ENCODE measurements around the gene GZMA. TPM values are rescaled to one million over a fixed set of nuclear protein-coding genes. Genes with fewer than 3 reads are reported as not detected.
"Not testable (repeated sequence)": the region's sequence is repeated elsewhere in the genome, so short reads cannot be mapped to it uniquely, and the experiment has no call there.

The GZMA gene
- total and polyA plus RNA-seq, 2 experiments from 2014 or later: not detected

- H3K9me3 ChIP-seq (ENCODE audit: low read depth): no peaks in the 10 kb centered on the region
- no peaks in the 10 kb centered on the region for H3K4me1 ChIP-seq (ENCODE audit: insufficient read depth)
- H3K27me3 ChIP-seq: no peaks in the 10 kb centered on the region
- H3K4me3 ChIP-seq: no peak overlapping the region
- TF ChIP-seq EZH2 (IDR thresholded peaks at IDR 0.05; ENCODE audit: borderline replicate concordance): no peak
- no peak for TF ChIP-seq EZH2phosphoT487 (IDR thresholded peaks at IDR 0.05; ENCODE audit: low read depth, severe bottlenecking, unreplicated experiment)
- no peak for DNase-seq (ENCODE audit: low spot score)
- WGBS (ENCODE audit: low lambda C conversion rate, missing lambda C conversion rate): 87% methylated on average over 6 of the region's 6 CpGs
- H3K27ac ChIP-seq: no peak overlapping the region
- H3K4me2 ChIP-seq: no peak overlapping the region
- H3K36me3 ChIP-seq (replicated peaks; ENCODE audit: insufficient read depth, low read depth): no peaks in the 10 kb centered on the region
- no peaks in the 10 kb centered on the region for H3K79me2 ChIP-seq
- no peaks in the 10 kb centered on the region for H4K20me1 ChIP-seq (ENCODE audit: insufficient read depth, poor library complexity, severe bottlenecking)
- no peaks in the 10 kb centered on the region for H3K9me2 ChIP-seq (replicated peaks; ENCODE audit: insufficient read depth)
- no peak overlapping the region for H2AFZ ChIP-seq
These were observed 5.6 kb upstream of the GZMA start for GRCh38 chr5:55096861-55097260.

GRCh38 chr5:55101148-55101547 lies 1.3 kb upstream of the GZMA start:
- not testable (repeated sequence) for H3K79me2 ChIP-seq; H2AFZ ChIP-seq; H4K20me1 ChIP-seq (ENCODE audit: insufficient read depth, poor library complexity, severe bottlenecking); H3K27me3 ChIP-seq; H3K4me3 ChIP-seq; H3K4me2 ChIP-seq; H3K4me1 ChIP-seq (ENCODE audit: insufficient read depth); H3K9me3 ChIP-seq (ENCODE audit: low read depth); H3K36me3 ChIP-seq (replicated peaks; ENCODE audit: insufficient read depth, low read depth); DNase-seq (ENCODE audit: low spot score); H3K9me2 ChIP-seq (replicated peaks; ENCODE audit: insufficient read depth); H3K27ac ChIP-seq

GRCh38 chr5:55101556-55102276 lies 730 bp upstream of the GZMA start:
- Histone ChIP-seq H3K9me3 (ENCODE audit: low read depth) (no peaks in the 10 kb centered on the region), H3K4me2 (no peak overlapping the region), H3K9me2 (replicated peaks; ENCODE audit: insufficient read depth) (no peaks in the 10 kb centered on the region), H4K20me1 (ENCODE audit: insufficient read depth, poor library complexity, severe bottlenecking) (no peaks in the 10 kb centered on the region), H3K79me2 (no peaks in the 10 kb centered on the region), H3K4me1 (ENCODE audit: insufficient read depth) (no peaks in the 10 kb centered on the region), H3K36me3 (replicated peaks; ENCODE audit: insufficient read depth, low read depth) (no peaks in the 10 kb centered on the region), H3K4me3 (no peak overlapping the region), H3K27ac (no peak overlapping the region), H3K27me3 (no peaks in the 10 kb centered on the region), H2AFZ (no peak overlapping the region)
- DNase-seq (ENCODE audit: low spot score): no peak
- WGBS (ENCODE audit: low lambda C conversion rate, missing lambda C conversion rate): 90% methylated on average over 4 of the region's 5 CpGs
- TF ChIP-seq EZH2phosphoT487 (IDR thresholded peaks at IDR 0.05; ENCODE audit: low read depth, severe bottlenecking, unreplicated experiment): no peak
- no peak for TF ChIP-seq CTCF (IDR thresholded peaks at IDR 0.05; ENCODE audit: poor library complexity)
- TF ChIP-seq EZH2 (IDR thresholded peaks at IDR 0.05; ENCODE audit: borderline replicate concordance): no peak

- Histone ChIP-seq H4K20me1 (ENCODE audit: insufficient read depth, poor library complexity, severe bottlenecking) (no peaks in the 10 kb centered on the region), H3K4me3 (no peak overlapping the region), H3K27ac (no peak overlapping the region), H3K36me3 (replicated peaks; ENCODE audit: insufficient read depth, low read depth) (no peaks in the 10 kb centered on the region), H3K4me2 (no peak overlapping the region), H2AFZ (no peak overlapping the region), H3K9me3 (ENCODE audit: low read depth) (no peaks in the 10 kb centered on the region), H3K9me2 (replicated peaks; ENCODE audit: insufficient read depth) (no peaks in the 10 kb centered on the region), H3K79me2 (no peaks in the 10 kb centered on the region), H3K4me1 (ENCODE audit: insufficient read depth) (no peaks in the 10 kb centered on the region), H3K27me3 (no peaks in the 10 kb centered on the region)
- TF ChIP-seq EZH2 (IDR thresholded peaks at IDR 0.05; ENCODE audit: borderline replicate concordance) (no peak), EZH2phosphoT487 (IDR thresholded peaks at IDR 0.05; ENCODE audit: low read depth, severe bottlenecking, unreplicated experiment) (no peak), CTCF (IDR thresholded peaks at IDR 0.05; ENCODE audit: poor library complexity) (no peak)
- no peak for DNase-seq (ENCODE audit: low spot score)
- WGBS (ENCODE audit: low lambda C conversion rate, missing lambda C conversion rate): 88% methylated on average over 2 of the region's 2 CpGs
These were observed 1.8 kb downstream of the GZMA start for GRCh38 chr5:55104036-55104772.

Data from hepatocyte (in vitro differentiated cells).